ENCODE measurements around the gene CDCA8. TPM values are rescaled to one million over a fixed set of nuclear protein-coding genes. Genes with fewer than 3 reads are reported as not detected.
"Not testable (repeated sequence)": the region's sequence is repeated elsewhere in the genome, so short reads cannot be mapped to it uniquely, and the experiment has no call there.

CDCA8 gene
- total and polyA plus RNA-seq, 2 of the 8 experiments (the other 6 are each of a cell fraction or from before 2014, with no cell fraction given) = 43.9 to 46.2 TPM

DNA sequence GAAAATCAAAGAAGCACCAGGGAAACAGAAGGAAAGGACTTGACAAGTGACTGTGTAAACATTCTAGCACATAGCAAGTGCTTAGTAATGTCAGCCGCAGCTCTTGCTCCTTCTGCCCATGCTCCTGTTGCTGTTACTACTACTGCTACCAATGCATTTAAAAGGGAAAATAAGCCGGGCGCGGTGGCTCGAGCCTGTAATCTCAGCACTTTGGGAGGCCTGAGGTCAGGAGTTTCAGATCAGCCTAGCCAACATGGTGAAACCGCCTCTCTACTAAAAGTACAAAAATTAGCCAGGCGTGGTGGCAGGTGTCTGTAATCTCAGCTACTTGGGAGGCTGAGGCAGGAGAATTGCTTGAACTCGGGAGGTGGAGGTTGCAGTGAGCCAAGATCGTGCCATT, 8.1 kb upstream of the CDCA8 start:
- not testable (repeated sequence) for H4K20me1 ChIP-seq (replicated peaks in 1 of 2; ENCODE audit: control insufficient read depth in 1 of 2, insufficient read depth in 2 of 2, low read length in 2 of 2); H3K9me3 ChIP-seq (ENCODE audit: insufficient read depth in 2 of 2, low read depth in 1 of 2, low read length in 1 of 2); H3K4me1 ChIP-seq (replicated peaks in 1 of 4; ENCODE audit: control insufficient read depth in 3 of 4, insufficient read depth in 4 of 4, low read length in 3 of 4); H3K18ac ChIP-seq (ENCODE audit: extremely low read depth, low read length); H4K5ac ChIP-seq (ENCODE audit: insufficient read length, low read depth, low read length); H3K79me1 ChIP-seq (ENCODE audit: low read depth, low read length); H2BK15ac ChIP-seq (ENCODE audit: low read length); H4K91ac ChIP-seq (replicated peaks; ENCODE audit: insufficient read length, low read length); H3K9ac ChIP-seq (replicated peaks in 1 of 4; ENCODE audit: extremely low read depth in 1 of 4, low read depth in 3 of 4, low read length in 3 of 4); DNase-seq (ENCODE audit: low read depth in 1 of 2, low spot score in 2 of 2); H3K4ac ChIP-seq (replicated peaks; ENCODE audit: insufficient read length, low read depth, low read length); H2BK120ac ChIP-seq (replicated peaks; ENCODE audit: low read depth, low read length); H4K8ac ChIP-seq (ENCODE audit: extremely low read depth, insufficient read depth, low read length); H3K23me2 ChIP-seq (ENCODE audit: low read depth, low read length); H3K14ac ChIP-seq (ENCODE audit: insufficient read length); H2BK5ac ChIP-seq (ENCODE audit: low read depth, low read length); H2AFZ ChIP-seq (ENCODE audit: low read length); FAIRE-seq; H3K56ac ChIP-seq (replicated peaks; ENCODE audit: insufficient read length, low read depth, low read length); H3K4me3 ChIP-seq (ENCODE audit: extremely low read depth in 1 of 4, insufficient read depth in 2 of 4, low read depth in 3 of 4, low read length in 4 of 4); H2BK20ac ChIP-seq (ENCODE audit: low read length); H3K27ac ChIP-seq (ENCODE audit: low read depth, low read length); H3K4me2 ChIP-seq (ENCODE audit: insufficient read depth in 1 of 2, low read depth in 2 of 2, low read length in 2 of 2); H3K27me3 ChIP-seq (replicated peaks in 1 of 4; ENCODE audit: control insufficient read depth in 3 of 4, extremely low read depth in 1 of 4, insufficient read depth in 3 of 4, low read length in 3 of 4); H3K23ac ChIP-seq (ENCODE audit: insufficient read length); H2BK12ac ChIP-seq (ENCODE audit: low read depth, low read length); H3K79me2 ChIP-seq (ENCODE audit: control insufficient read depth in 1 of 2, insufficient read depth in 2 of 2, low read length in 2 of 2); H2AK5ac ChIP-seq (ENCODE audit: low read depth, low read length)
- H3K36me3 ChIP-seq (ENCODE audit: control insufficient read depth in 2 of 4, insufficient read depth in 4 of 4, low read length in 3 of 4) = peaks cover 5 to 53% (median 36%) of the 10 kb centered on the region in 4 experiments; a peak in 7 of 8 replicates
- WGBS, 2 experiments (ENCODE audit: extremely low coverage in 1 of 2, insufficient coverage in 1 of 2, insufficient read length in 1 of 2, insufficient replicate concordance in 2 of 2, low coverage in 1 of 2, low lambda C conversion rate in 2 of 2, missing lambda C conversion rate in 1 of 2) = 86% methylated on average over 9 of the region's 9 CpGs; no CpG with 5 or more reads in 1 of the 2 experiments
- ChIA-PET CTCF (ENCODE audit: partially characterized antibody) (interaction anchor here (0.6 to 20.8 kb wide), 8 partner anchors 9 to 210 kb away, joined by 3 to 400 read pairs (median 5); no protein-coding TSS in a partner anchor), POLR2A (ENCODE audit: partially characterized antibody) (interaction anchor here (1.4 to 1.6 kb wide), 2 partner anchors 79 to 85 kb away, joined by 3 to 4 read pairs; no protein-coding TSS in a partner anchor)

Measured in H1 (cell line).